K562 (cell line): ENCODE data around the gene CFAP126. TPM values are rescaled to one million over a fixed set of nuclear protein-coding genes. Genes with fewer than 3 reads are reported as not detected.

ENCODE experiments used
- ATAC-seq: fragments of 200-7000 bp; cut with Tn5 transposase; 3 replicates; pipeline ENCODE4 v1.9.1; 2020; ENCODE audit warnings: moderate library complexity
- BruUV-seq: library from RNA; stranded (reverse); fragments of 400-500 nt; replicated peaks from 2 replicates; lab custom pipeline; 2021; lab: Mats Ljungman, UMichigan
- CTCF ChIA-PET: fragments of 300-600 bp; formaldehyde crosslinking; extraction: SDS; loops from one replicate; lab custom pipeline; 2021; ENCODE audit warnings: low intra/inter-chr PET ratio; lab: Yijun Ruan, JAX
- POLR2A ChIA-PET: fragments of 300-600, 350-650 bp; sonication (Branson Sonifier 250); formaldehyde crosslinking; extraction: SDS; loops from one replicate; lab custom pipeline; 2021; ENCODE audit warnings: antibody characterized with exemption, inconsistent platforms; lab: Yijun Ruan, JAX
- DNase-seq, 4 experiments: peaks; one replicate each; pipeline versions ENCODE4 v3.0.0 to v3.0.0-alpha.2; 2011 to 2018; ENCODE audit warnings: low spot score in 3 of 4, mixed read lengths in 3 of 4; ENCODE audit errors: extremely low read depth in 1 of 4
- FAIRE-seq: peaks from 2 replicates; lab custom pipeline; 2011; peaks lifted over from hg19 to GRCh38; lab: Jason Lieb, UNC
- H2AFZ ChIP-seq: 2 replicates; pipeline ENCODE4 v1.6.0; 2011; ENCODE audit warnings: low read depth, low read length, control low read depth, inconsistent platforms
- H3K27ac ChIP-seq: fragments of 200-600 bp; 3 replicates; pipeline ENCODE4 v1.8.0; 2011; ENCODE audit warnings: low read depth, mild to moderate bottlenecking, control low read depth, inconsistent platforms, low read length, moderate library complexity, mixed read lengths; ENCODE audit errors: extremely low read depth
- H3K27me3 ChIP-seq, 2 experiments: fragments of 300-600 bp in 1 of 2; 2 replicates in 1 of 2; 3 replicates in 1 of 2; pipeline versions ENCODE4 v1.6.0 to v1.8.0; 2011; ENCODE audit warnings: inconsistent platforms in 2 of 2, low read length in 2 of 2, mild to moderate bottlenecking in 1 of 2, mixed read lengths in 1 of 2, moderate library complexity in 1 of 2; ENCODE audit not compliant: control insufficient read depth in 2 of 2, insufficient read depth in 2 of 2
- H3K36me3 ChIP-seq: fragments of 300-600 bp; 3 replicates; pipeline ENCODE4 v1.8.0; 2011; ENCODE audit warnings: mild to moderate bottlenecking, low read length, inconsistent platforms; ENCODE audit not compliant: control insufficient read depth, insufficient read depth
- H3K4me1 ChIP-seq, 2 experiments: fragments of 200-600 bp in 1 of 2; replicated peaks in 1 of 2; 2 replicates in 1 of 2; 3 replicates in 1 of 2; pipeline versions ENCODE4 v1.5.1 to v1.8.0; 2011; ENCODE audit warnings: inconsistent platforms in 2 of 2, low read length in 2 of 2, mild to moderate bottlenecking in 1 of 2, mixed read lengths in 1 of 2, moderate library complexity in 1 of 2; ENCODE audit not compliant: control insufficient read depth in 2 of 2, insufficient read depth in 2 of 2
- H3K4me2 ChIP-seq: 2 replicates; pipeline ENCODE4 v1.6.1; 2011; ENCODE audit warnings: low read length, control low read depth, inconsistent platforms, mixed read lengths; ENCODE audit not compliant: insufficient read depth
- H3K4me3 ChIP-seq: fragments of 200-600 bp; sonication (generic), shearing (Covaris generic); 2 replicates; pipeline ENCODE4 v1.5.1; 2016; ENCODE audit warnings: control low read depth, inconsistent platforms
- H3K79me2 ChIP-seq: fragments of 200-600 bp; 3 replicates; pipeline ENCODE4 v1.8.0; 2011; ENCODE audit warnings: low read length, inconsistent platforms; ENCODE audit not compliant: control insufficient read depth, insufficient read depth
- H3K9ac ChIP-seq, 2 experiments: 2 replicates each; pipeline versions ENCODE4 v1.6.0 to v1.6.1; 2011; ENCODE audit warnings: low read depth in 2 of 2, low read length in 2 of 2, control low read depth in 1 of 2, inconsistent platforms in 1 of 2, mild to moderate bottlenecking in 1 of 2, mixed read lengths in 1 of 2; ENCODE audit not compliant: insufficient read depth in 1 of 2
- H3K9me1 ChIP-seq: one replicate; pipeline ENCODE4 v1.6.0; 2011; ENCODE audit warnings: inconsistent platforms, mild to moderate bottlenecking, low read length, moderate library complexity; ENCODE audit not compliant: control insufficient read depth, insufficient read depth
- H3K9me3 ChIP-seq: replicated peaks from 2 replicates; pipeline ENCODE4 v1.5.1; 2011; ENCODE audit warnings: low read depth, low read length, inconsistent platforms; ENCODE audit not compliant: control insufficient read depth, insufficient read depth
- H4K20me1 ChIP-seq: replicated peaks from 2 replicates; pipeline ENCODE4 v1.6.1; 2011; ENCODE audit warnings: low read length, inconsistent platforms, mixed read lengths; ENCODE audit not compliant: control insufficient read depth, insufficient read depth
- CHD2 ChIP-seq: IDR thresholded peaks from 2 replicates; pipeline ENCODE4 v1.6.1; 2011; ENCODE audit warnings: low read depth, low read length
- CLOCK ChIP-seq: fragments of 250-450 bp; sonication (Bioruptor Pico); IDR thresholded peaks from 2 replicates; pipeline ENCODE4 v1.4.0; 2020; ENCODE audit warnings: mild to moderate bottlenecking, moderate library complexity, borderline replicate concordance
- ZNF217 ChIP-seq: sonication (generic); formaldehyde crosslinking; IDR thresholded peaks from 2 replicates; pipeline ENCODE4 v1.8.0; 2022; ENCODE audit warnings: mild to moderate bottlenecking, missing genetic modification reagents
- WGBS: fragments of 100-300 bp; shearing (Covaris generic); methylation state at CpG from one replicate; pipeline ENCODE4 v1.1.6; 2016; ENCODE audit warnings: low coverage, mixed read lengths; ENCODE audit not compliant: insufficient coverage; ENCODE audit errors: missing lambda C conversion rate; 5-methylcytosine and 5-hydroxymethylcytosine counted together
- in situ Hi-C: fragments of 300-500 bp; cut with MboI; formaldehyde crosslinking; loops from 4 replicates; pipeline ENCODE4 v1.15.0; 2018; ENCODE audit warnings: inconsistent platforms, mixed read lengths
- intact Hi-C: fragments of 100-400 bp; cut with micrococcal nuclease; formaldehyde crosslinking; loops from 2 replicates; pipeline ENCODE4 v1.14.2; 2022
- polyA plus RNA-seq, 8 experiments: library from polyadenylated mRNA; depleted of rRNA in 4 of 8; stranded (reverse) in 5 of 8; unstranded in 3 of 8; fragments of >200 nt; fragmentation: Nextera tagmentation in 2 of 8; fragmentation: Illumina TruSeq in 1 of 8; extraction: Ambion mirVana in 2 of 8; extraction: Trizol in 1 of 8; gene quantifications; 2 replicates each; pipeline versions ENCODE4 v1.2.1 to v1.2.3, GENCODE V29; 2011 to 2014; ENCODE audit warnings: inconsistent platforms in 1 of 8, missing spikeins in 1 of 8
- total RNA-seq, 7 experiments: library from RNA; depleted of rRNA in 6 of 7; stranded (reverse); fragments of >200 nt in 6 of 7; fragmentation: Illumina TruSeq in 2 of 7; extraction: Trizol in 2 of 7; gene quantifications; 2 replicates each; pipeline versions ENCODE4 v1.2.1 to v1.2.3, GENCODE V29; 2011 to 2021; ENCODE audit warnings: low replicate concordance in 1 of 7

The CFAP126 gene
- total and polyA plus RNA-seq, 9 of the 15 experiments (the other 6 are each of a cell fraction or from before 2014, with no cell fraction given), result not detected

DNA sequence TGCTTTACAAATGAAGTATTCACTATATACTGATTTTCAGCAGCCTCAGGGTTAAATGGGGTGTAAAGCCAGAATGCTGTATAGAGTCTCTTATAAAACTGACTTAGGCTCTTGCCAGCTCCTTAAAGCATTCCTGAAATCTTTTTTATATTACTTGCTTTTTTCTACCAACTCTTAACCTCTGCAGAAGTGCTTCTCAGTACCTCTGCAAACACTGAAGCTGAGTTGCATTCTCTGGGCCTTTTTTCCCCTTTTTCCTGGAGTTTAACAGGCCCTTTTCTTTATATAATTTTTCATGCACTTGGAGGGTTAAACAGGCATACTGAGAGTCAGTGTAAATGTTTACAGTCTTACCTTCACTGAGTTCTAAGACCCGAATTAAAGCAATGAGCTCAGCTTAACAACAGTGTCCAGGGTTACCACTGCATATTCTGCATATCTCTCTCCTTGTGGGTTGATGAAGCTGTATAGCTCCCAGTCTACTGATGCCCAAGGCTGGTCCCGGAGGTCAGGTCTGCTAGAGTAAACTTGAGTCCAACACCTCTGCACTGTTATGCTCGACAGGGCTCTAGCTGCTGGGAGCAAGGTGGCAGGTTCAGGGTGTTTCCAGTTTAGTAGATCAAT is 40.9 kb upstream of the CFAP126 start:
- Histone ChIP-seq H3K9ac (no peak overlapping the region), H3K27ac (no peak overlapping the region; the same call in 2 of the 3 replicates), H3K9me3 (no peaks in the 10 kb centered on the region; the same call in 1 of the 2 replicates), H3K79me2 (no peaks in the 10 kb centered on the region), H3K36me3 (no peaks in the 10 kb centered on the region), H3K9me1 (no peaks in the 10 kb centered on the region), H3K4me3 (no peak overlapping the region), H4K20me1 (no peaks in the 10 kb centered on the region), H3K27me3 (no peaks in the 10 kb centered on the region), H3K4me2 (peak overlapping the region; percentile 24; the same call in 1 of the 2 replicates), H3K4me1 (peaks cover 15 to 28% of the 10 kb centered on the region in 2 experiments; a peak in 4 of 5 replicates), H2AFZ (no peak overlapping the region)
- in situ Hi-C loops (no loop called here), intact Hi-C loops (no loop called here)
- BruUV-seq, result no TSS peak
- FAIRE-seq (no peak), DNase-seq (no peak), ATAC-seq (no peak; the same call in 2 of the 3 replicates)
- no peak for TF ChIP-seq CLOCK (CRISPR knock-in tag)
- no peak for TF ChIP-seq CHD2
- no peak for TF ChIP-seq ZNF217 (CRISPR knock-in tag)
- ChIA-PET CTCF (no interaction called here), POLR2A (interaction anchor here (0.8 to 1.4 kb wide), 5 partner anchors 8 to 206 kb away, joined by 3 to 4 read pairs (median 3); partner anchors contain the start of gene NDUFS2)
- 42% methylated on average over 3 of the region's 3 CpGs for WGBS
